ENCODE results near the gene CIB4. TPM values are rescaled to one million over a fixed set of nuclear protein-coding genes. Genes with fewer than 3 reads are reported as not detected.

CIB4 gene
- total and polyA plus RNA-seq, 2 of the 4 experiments (the other 2 are of a cell fraction) = not detected

DNA sequence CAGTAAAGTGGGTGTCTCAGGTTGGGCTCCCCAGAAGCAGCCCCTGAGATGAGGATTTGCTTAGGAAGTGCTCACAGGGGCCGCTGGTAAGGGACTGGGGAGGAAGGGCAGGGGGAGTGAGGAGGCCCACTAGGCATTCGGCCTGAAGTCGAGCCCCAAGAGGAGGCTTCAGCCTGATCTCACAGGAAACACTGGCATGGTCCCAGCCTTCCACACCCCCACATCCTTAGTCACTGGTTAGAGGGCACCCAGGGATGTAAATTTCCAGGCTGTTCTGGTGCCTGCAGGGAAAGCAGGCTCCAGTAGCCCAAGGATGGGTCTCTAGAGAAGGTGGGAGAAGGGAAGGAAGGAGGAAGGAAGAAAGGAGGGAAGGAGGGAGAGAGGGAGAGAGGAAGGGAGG, 29.0 kb upstream of the CIB4 start:
- dilution Hi-C loops (cut with HindIII; ENCODE audit: low sequenced_read_pairs, unreplicated experiment) (no loop called here), in situ Hi-C loops (cut with MboI; ENCODE audit: low sequenced_read_pairs) (no loop called here), intact Hi-C loops (cut with micrococcal nuclease) (no loop called here)
- Histone ChIP-seq H3K9me3 (ENCODE audit: control insufficient read depth, insufficient read depth, low read length) (no peaks in the 10 kb centered on the region), H2BK20ac (ENCODE audit: low read depth, low read length) (no peak overlapping the region), H3K9me1 (ENCODE audit: insufficient read depth, low read length) (no peaks in the 10 kb centered on the region), H3K27ac (ENCODE audit: insufficient read depth, low read length) (no peak overlapping the region), H3K4me1 (ENCODE audit: control insufficient read depth, insufficient read depth, low read length) (no peaks in the 10 kb centered on the region), H4K20me1 (ENCODE audit: insufficient read depth, low read length) (no peaks in the 10 kb centered on the region), H3K9ac (ENCODE audit: low read depth, low read length) (no peak overlapping the region), H3K4ac (ENCODE audit: low read depth, low read length) (no peak overlapping the region), H3K18ac (ENCODE audit: low read depth, low read length) (no peak overlapping the region), H2AK9ac (replicated peaks; ENCODE audit: low read depth, low read length, poor library complexity) (no peak overlapping the region), H2BK5ac (ENCODE audit: low read depth, low read length, poor library complexity, severe bottlenecking) (no peak overlapping the region), H2BK15ac (ENCODE audit: low read depth, low read length) (no peak overlapping the region), H4K5ac (ENCODE audit: low read depth, low read length) (no peak overlapping the region), H3K4me3 (ENCODE audit: insufficient read depth, low read depth, low read length) (no peak overlapping the region), H3K56ac (ENCODE audit: extremely low read depth, insufficient read depth, low read length) (no peak overlapping the region), H3K36me3 (ENCODE audit: control insufficient read depth, insufficient read depth, low read length) (no peaks in the 10 kb centered on the region), H3K79me1 (ENCODE audit: low read depth in 1 of 2, low read length in 2 of 2) (no peaks in the 10 kb centered on the region), H4K91ac (ENCODE audit: insufficient read depth, low read depth, low read length) (no peak overlapping the region), H3K14ac (replicated peaks; ENCODE audit: low read depth, low read length) (no peak overlapping the region), H3K4me2 (ENCODE audit: low read depth, low read length) (no peak overlapping the region), H4K8ac (ENCODE audit: low read depth in 2 of 2, low read length in 2 of 2) (no peak overlapping the region), H2BK120ac (ENCODE audit: low read depth, low read length) (no peak overlapping the region), H3K27me3 (ENCODE audit: control insufficient read depth, insufficient read depth, low read length) (peaks cover 51% of the 10 kb centered on the region), H2AFZ (replicated peaks; ENCODE audit: low read length, poor library complexity) (no peak overlapping the region), H2AK5ac (ENCODE audit: low read depth, low read length) (no peak overlapping the region), H3K23ac (ENCODE audit: low read depth, low read length) (no peak overlapping the region)
- no TSS peak for BruUV-seq (replicated peaks)
- WGBS, 2 experiments (ENCODE audit: extremely low coverage in 2 of 2, insufficient read length in 1 of 2) = no CpG with 5 or more reads among the region's 3 CpGs
- TF ChIP-seq RCOR1 (IDR thresholded peaks at IDR 0.05; ENCODE audit: insufficient replicate concordance, low read length) = no peak
- ATAC-seq (ENCODE audit: low read depth) (no peak), DNase-seq (peak; percentile 56)
- POLR2A ChIA-PET (ENCODE audit: unreplicated experiment) = no interaction called here
- CTCF ChIA-PET = no interaction called here

Data from IMR-90 (cell line).